ENCODE data around the gene PIK3C2G. TPM values are rescaled to one million over a fixed set of nuclear protein-coding genes. Genes with fewer than 3 reads are reported as not detected.

The PIK3C2G gene
- total RNA-seq, 1 experiment from 2014 or later, result not detected

DNA sequence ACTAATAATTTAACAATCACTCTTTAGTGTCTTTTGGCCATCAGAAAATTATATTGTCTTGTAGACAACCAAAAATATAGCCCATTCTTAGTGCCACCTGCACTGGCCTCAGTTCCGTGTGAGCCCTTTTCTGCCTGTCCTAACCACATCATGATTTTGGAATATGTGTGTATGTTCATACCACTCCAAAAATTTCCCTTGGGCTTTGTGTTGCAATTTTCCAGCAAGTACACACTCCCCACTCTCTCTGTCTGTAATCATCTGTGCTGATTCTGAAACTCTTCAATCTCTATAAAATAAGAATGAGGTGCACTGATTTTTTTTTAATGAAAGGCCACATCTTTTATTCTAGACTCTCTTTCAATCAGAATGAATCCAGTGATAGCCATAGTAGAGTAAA lies 196.0 kb downstream of the PIK3C2G start:
- Histone ChIP-seq H3K4me3 (no peak overlapping the region), H3K4me1 (replicated peaks) (no peaks in the 10 kb centered on the region), H3K27me3 (replicated peaks) (no peaks in the 10 kb centered on the region), H3K9me3 (replicated peaks) (no peaks in the 10 kb centered on the region), H3K27ac (no peak overlapping the region), H3K36me3 (no peaks in the 10 kb centered on the region)
- no peak for DNase-seq (ENCODE audit: low read depth in 1 of 2, low spot score in 2 of 2)

DNA sequence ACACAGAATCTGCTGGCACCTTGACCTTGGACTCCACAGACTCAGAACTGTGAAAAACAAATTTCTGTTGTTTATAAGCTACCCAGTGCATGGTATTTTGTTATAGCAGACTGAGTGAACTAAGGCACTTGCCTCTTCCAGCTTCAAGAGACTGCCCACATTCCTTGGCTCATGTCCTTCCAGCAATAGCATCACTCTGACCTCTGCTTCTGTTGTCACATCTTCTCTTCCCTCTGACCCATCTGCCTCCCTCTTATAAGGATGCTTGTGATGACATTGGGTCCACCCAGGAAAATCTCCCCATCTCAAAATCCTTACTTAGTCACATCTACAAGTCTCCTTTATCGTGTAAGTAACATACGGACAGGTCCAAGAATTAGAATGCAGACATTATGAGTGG lies 200.4 kb downstream of the PIK3C2G start:
- H3K27ac ChIP-seq, result no peak overlapping the region
- DNase-seq (ENCODE audit: low read depth in 1 of 2, low spot score in 2 of 2), result no peak

DNA sequence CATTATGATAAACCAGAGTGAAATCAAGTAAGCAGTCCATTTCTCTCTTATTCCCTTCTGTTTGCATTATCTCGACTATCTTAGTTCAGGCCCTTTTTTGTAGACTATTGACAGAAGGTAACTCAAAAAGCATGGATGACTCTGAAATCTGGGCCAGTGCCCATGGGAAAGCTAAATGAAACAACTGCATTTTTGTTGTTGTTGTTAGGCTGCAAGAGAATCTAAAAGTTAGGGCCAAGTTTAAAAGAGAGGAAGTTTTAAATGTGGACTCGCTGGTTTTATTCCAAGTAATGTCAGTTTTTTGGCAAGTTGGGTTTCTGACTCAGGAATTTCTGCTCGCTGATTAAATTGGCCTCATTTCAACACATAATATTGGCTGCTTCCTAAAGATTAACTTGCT lies 201.1 kb downstream of the PIK3C2G start:
- H3K27ac ChIP-seq, result no peak overlapping the region
- H3K4me1 ChIP-seq (replicated peaks), result no peaks in the 10 kb centered on the region
- H3K27me3 ChIP-seq (replicated peaks), result no peaks in the 10 kb centered on the region
- no peak for DNase-seq (ENCODE audit: low read depth in 1 of 2, low spot score in 2 of 2)
- H3K4me3 ChIP-seq, result no peak overlapping the region
- H3K36me3 ChIP-seq, result no peaks in the 10 kb centered on the region
- H3K9me3 ChIP-seq (replicated peaks), result no peaks in the 10 kb centered on the region

More for the DNA sequence above, 200.4 kb downstream of the PIK3C2G start:
- Histone ChIP-seq H3K9me3 (replicated peaks) (no peaks in the 10 kb centered on the region), H3K4me3 (no peak overlapping the region), H3K36me3 (no peaks in the 10 kb centered on the region), H3K4me1 (replicated peaks) (no peaks in the 10 kb centered on the region), H3K27me3 (replicated peaks) (no peaks in the 10 kb centered on the region)

DNA sequence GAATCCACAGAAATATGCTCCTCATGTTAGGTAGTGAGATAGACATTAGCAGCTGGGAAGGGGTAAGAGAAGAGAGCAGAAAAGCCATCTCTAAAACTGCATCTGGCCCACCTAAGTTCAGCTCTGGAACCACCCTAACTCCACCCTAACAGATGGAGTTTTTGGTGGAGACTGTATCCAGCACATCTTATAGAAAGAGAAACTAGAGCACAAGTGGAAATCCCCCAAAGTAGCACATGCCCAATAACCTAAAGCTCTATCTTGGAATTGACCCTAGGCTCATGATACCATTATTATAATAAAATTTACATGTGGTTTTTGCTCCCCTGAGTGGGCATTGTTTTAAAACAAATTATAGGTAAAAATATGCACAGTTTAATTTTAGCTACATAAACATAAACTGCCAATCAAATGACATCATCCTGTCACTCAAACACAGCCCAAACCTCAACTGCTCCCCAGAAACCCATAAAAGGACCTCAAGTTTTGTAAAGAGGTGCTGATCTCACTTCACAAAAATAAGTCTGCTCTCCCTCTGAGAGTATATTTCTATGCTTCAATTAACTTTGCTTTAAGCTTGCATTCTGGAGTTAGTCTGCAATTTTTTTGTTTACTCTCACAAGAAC lies 206.4 kb downstream of the PIK3C2G start:
- no peaks in the 10 kb centered on the region for H3K9me3 ChIP-seq (replicated peaks)
- no peak for DNase-seq (ENCODE audit: low read depth in 1 of 2, low spot score in 2 of 2)
- no peaks in the 10 kb centered on the region for H3K36me3 ChIP-seq
- no peaks in the 10 kb centered on the region for H3K4me1 ChIP-seq (replicated peaks)
- H3K27ac ChIP-seq, result no peak overlapping the region
- no peaks in the 10 kb centered on the region for H3K27me3 ChIP-seq (replicated peaks)
- no peak overlapping the region for H3K4me3 ChIP-seq

DNA sequence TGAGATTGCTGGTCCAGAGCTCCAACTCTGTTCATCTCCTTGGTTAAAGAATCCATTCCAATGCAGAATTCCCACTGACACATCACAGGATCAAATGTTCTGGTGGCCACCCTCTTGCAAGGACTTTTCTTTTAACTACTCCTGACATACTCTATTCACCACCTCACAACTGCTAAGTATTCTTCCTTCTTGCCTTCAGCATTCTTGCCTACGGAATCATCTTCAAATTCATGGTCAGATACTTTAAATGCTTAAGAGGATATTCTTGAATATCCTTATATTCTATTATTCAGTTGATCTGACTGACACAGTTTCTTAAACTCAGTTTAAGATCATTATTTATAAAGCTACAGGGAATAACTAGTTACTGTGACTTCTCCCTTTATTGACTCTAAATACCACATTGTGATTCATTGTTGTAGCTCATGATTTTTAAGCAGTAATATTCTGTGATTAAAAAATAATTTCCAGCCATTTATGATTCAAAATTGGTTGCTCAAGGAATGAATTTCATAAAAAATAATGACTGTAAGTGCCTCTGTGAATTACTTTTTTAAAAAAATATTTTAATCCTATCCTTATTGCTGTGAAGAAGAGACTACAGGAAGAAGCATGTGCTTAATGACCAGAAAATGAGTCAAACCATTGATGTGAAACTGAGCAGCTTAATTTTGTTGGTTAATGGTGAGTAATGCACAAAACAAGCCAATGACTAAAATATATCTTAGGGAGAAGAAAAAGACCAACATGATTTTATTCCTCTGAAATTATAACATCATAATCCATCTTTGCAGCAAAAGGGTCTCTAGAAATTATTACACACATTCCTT lies 207.1 kb downstream of the PIK3C2G start:
- Histone ChIP-seq H3K27ac (no peak overlapping the region), H3K27me3 (replicated peaks) (no peaks in the 10 kb centered on the region), H3K4me1 (replicated peaks) (no peaks in the 10 kb centered on the region), H3K9me3 (replicated peaks) (no peaks in the 10 kb centered on the region), H3K4me3 (no peak overlapping the region), H3K36me3 (no peaks in the 10 kb centered on the region)
- DNase-seq (ENCODE audit: low read depth in 1 of 2, low spot score in 2 of 2), result no peak

DNA sequence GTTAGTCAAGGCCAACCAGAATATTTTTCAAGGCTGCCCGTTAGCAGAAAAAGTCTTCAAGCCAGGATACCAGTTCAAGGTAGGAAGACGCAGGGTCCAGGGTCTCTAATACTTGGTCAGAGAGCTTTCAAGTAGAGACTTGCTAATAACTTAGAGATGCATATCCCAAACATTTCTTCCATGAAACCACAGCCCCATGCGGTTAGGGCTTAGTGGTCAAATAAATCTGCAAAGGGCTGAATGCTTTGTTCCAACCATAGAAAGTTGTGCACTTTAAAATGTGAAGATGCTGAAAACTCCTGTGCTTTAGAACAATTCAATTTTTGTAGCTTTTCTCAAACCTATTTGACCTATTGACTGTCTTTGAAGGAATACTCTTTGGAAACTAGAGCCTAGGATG lies 208.9 kb downstream of the PIK3C2G start:
- no peak for DNase-seq (ENCODE audit: low read depth in 1 of 2, low spot score in 2 of 2)
- Histone ChIP-seq H3K4me1 (replicated peaks) (no peaks in the 10 kb centered on the region), H3K27ac (no peak overlapping the region), H3K9me3 (replicated peaks) (no peaks in the 10 kb centered on the region), H3K27me3 (replicated peaks) (no peaks in the 10 kb centered on the region), H3K4me3 (no peak overlapping the region), H3K36me3 (no peaks in the 10 kb centered on the region)

DNA sequence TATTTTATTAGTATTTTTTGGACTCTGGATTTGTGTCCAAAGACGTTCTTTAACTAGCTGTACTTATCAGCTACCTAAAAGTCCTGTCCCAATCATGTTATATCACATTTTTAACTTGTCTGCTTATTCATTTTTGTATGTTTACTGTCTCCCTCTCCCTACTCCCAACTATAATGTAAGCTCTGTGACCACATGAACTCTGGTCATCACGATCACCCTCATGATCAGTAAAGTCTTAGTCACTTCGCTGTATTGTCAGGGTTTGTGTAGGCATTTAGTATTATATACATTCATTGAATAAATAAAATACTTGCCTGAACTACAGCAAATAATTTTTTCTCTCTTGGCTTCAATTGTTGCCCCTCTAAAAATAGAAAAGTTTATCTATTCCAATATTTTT lies 211.0 kb downstream of the PIK3C2G start:
- Histone ChIP-seq H3K36me3 (no peaks in the 10 kb centered on the region), H3K9me3 (replicated peaks) (no peaks in the 10 kb centered on the region), H3K4me3 (no peak overlapping the region), H3K27me3 (replicated peaks) (no peaks in the 10 kb centered on the region), H3K27ac (no peak overlapping the region), H3K4me1 (replicated peaks) (no peaks in the 10 kb centered on the region)
- DNase-seq (ENCODE audit: low read depth in 1 of 2, low spot score in 2 of 2), result no peak

DNA sequence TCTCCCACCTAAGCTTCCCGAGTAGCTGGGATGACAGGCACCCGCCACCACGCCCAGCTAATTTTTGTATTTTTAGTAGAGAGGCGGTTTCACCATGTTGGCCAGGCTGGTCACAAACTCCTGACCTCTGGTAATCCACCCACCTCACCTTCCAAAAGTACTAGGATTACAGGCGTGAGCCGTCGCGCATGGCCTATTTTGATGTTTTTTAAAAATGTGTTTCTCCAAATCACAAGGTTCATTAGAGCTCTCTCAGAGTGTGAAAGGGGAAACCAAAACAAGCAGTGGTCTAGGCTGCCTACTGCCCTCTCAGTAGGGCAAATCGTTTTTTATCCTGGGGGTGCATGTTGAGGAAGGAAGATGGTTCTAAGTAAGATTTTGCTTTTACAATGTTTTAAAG lies 211.5 kb downstream of the PIK3C2G start:
- Histone ChIP-seq H3K27me3 (replicated peaks) (no peaks in the 10 kb centered on the region), H3K4me1 (replicated peaks) (no peaks in the 10 kb centered on the region), H3K27ac (no peak overlapping the region), H3K9me3 (replicated peaks) (no peaks in the 10 kb centered on the region), H3K4me3 (no peak overlapping the region), H3K36me3 (no peaks in the 10 kb centered on the region)
- no peak for DNase-seq (ENCODE audit: low read depth in 1 of 2, low spot score in 2 of 2)

DNA sequence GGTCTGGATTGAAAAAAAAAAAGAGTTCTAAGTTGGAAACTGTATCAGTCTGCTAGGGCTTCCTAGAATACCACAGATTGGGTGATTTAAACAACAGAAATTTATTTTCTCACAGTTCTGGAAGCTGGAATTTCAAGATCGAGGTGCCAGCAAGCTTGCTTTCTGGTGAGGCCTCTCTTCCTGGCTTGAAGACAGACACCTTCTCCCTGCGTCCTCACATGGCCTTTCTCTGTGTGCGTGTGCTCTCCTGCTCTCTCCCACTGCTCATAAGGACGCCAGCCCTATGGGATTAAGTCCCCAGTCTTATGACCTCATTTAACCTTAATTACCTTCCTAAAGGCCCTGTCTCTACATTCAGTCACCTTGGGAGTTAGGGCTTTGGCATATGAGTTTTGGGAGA lies 215.5 kb downstream of the PIK3C2G start:
- no peaks in the 10 kb centered on the region for H3K27me3 ChIP-seq (replicated peaks)
- no peak for DNase-seq (ENCODE audit: low read depth in 1 of 2, low spot score in 2 of 2)
- no peak overlapping the region for H3K27ac ChIP-seq
- no peaks in the 10 kb centered on the region for H3K9me3 ChIP-seq (replicated peaks)
- no peaks in the 10 kb centered on the region for H3K36me3 ChIP-seq
- H3K4me3 ChIP-seq, result no peak overlapping the region
- no peaks in the 10 kb centered on the region for H3K4me1 ChIP-seq (replicated peaks)

DNA sequence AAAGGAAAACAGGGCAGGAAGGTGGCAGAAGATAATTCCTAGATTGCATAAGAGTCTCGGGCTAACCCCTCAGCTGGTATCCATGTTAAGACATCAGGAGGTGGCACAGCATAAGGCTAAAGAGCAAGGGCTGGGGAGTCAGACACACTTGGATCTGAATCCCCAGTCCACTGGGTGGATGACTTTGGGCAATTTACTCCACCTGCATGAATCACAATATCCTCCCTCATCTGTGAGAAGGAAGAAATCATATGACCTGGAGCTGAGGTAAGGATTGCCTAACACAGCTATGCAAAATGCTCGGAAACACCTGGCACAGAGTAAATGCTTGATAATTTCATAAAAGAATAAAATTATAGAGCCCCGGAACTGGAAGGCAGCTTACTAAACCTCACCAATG lies 217.9 kb downstream of the PIK3C2G start:
- Histone ChIP-seq H3K36me3 (no peaks in the 10 kb centered on the region), H3K27me3 (replicated peaks) (no peaks in the 10 kb centered on the region), H3K4me1 (replicated peaks) (no peaks in the 10 kb centered on the region), H3K27ac (no peak overlapping the region), H3K9me3 (replicated peaks) (no peaks in the 10 kb centered on the region), H3K4me3 (no peak overlapping the region)
- DNase-seq (ENCODE audit: low read depth in 1 of 2, low spot score in 2 of 2), result no peak

DNA sequence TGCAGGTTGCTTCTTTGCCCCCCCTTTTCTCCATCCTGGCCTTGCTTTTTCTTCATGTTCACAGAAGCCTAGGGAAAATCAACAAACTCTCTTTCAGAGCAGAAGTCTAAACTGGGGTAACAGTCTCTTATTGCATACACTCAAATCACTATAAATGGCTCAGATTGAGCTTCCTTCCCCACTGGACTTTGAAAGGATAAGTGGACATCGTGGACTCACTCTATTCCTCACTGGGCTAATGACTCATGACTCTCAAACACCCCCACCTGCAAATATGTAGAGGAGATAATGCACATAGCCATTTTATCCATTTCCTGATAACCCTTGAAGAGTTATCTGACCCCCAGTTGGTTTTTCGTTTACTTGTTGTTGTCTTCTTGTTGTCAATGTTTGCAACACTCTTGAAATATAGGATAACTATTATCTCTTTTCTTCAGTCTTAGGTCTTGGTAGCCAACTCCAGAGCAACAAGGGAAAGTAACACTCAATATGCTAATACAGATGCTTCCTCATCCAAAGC lies 221.3 kb downstream of the PIK3C2G start:
- no peak overlapping the region for H3K4me3 ChIP-seq
- H3K27me3 ChIP-seq (replicated peaks), result no peaks in the 10 kb centered on the region
- H3K9me3 ChIP-seq (replicated peaks), result no peaks in the 10 kb centered on the region
- no peaks in the 10 kb centered on the region for H3K4me1 ChIP-seq (replicated peaks)
- no peak overlapping the region for H3K27ac ChIP-seq
- no peak for DNase-seq (ENCODE audit: low read depth in 1 of 2, low spot score in 2 of 2)
- H3K36me3 ChIP-seq, result no peaks in the 10 kb centered on the region

DNA sequence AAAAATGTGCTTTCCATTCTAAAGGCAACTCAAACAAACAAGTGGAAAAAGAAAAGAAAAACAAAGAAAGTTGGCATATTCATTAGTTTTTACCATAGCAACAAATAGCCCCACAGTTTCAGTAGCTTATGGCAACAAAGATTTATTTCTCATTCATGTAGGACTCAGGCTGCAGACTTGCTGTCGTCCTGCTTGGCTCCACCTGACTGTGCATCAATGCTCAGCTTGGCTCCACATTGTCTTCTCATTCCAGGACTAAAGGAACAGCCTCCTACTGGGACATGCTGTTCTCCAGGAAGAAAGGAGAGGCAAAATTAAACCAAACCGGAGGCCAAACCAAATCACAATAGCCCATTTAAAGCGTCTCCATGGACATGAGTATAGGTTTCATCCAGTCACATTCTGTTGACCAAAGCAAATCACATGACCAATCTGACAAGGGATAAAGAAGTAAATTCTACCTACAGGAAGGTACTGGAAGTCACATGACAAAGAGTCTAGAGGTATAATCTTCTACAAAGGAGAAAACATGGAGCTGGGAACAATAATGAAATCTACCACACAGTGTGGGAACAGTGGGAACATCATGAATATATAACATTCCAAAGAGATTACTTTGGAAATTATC lies 222.5 kb downstream of the PIK3C2G start:
- no peak for DNase-seq (ENCODE audit: low read depth in 1 of 2, low spot score in 2 of 2)
- no peaks in the 10 kb centered on the region for H3K36me3 ChIP-seq
- H3K9me3 ChIP-seq (replicated peaks), result no peaks in the 10 kb centered on the region
- no peak overlapping the region for H3K27ac ChIP-seq
- H3K27me3 ChIP-seq (replicated peaks), result no peaks in the 10 kb centered on the region
- no peaks in the 10 kb centered on the region for H3K4me1 ChIP-seq (replicated peaks)
- H3K4me3 ChIP-seq, result no peak overlapping the region

DNA sequence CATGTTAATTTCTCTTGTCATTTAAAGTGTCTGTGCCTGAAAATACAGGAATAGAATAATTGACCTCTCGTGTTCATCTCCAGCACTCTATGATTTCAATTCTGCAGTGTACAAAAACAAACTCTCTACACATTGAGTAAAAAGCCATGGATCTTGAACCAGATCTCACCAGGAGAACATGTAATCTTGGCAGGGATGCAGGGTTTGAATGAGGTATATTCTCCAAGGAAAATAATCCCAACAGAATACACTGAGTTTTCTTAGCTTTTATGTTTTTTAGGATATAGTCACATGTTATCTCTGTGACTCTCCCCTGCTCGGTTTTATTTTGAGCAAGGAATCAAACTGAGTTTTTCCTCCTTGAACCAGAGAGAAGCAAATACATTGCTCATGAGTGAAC lies 224.7 kb downstream of the PIK3C2G start:
- Histone ChIP-seq H3K36me3 (no peaks in the 10 kb centered on the region), H3K27ac (no peak overlapping the region), H3K4me1 (replicated peaks) (no peaks in the 10 kb centered on the region), H3K4me3 (no peak overlapping the region), H3K9me3 (replicated peaks) (no peaks in the 10 kb centered on the region), H3K27me3 (replicated peaks) (no peaks in the 10 kb centered on the region)
- no peak for DNase-seq (ENCODE audit: low read depth in 1 of 2, low spot score in 2 of 2)

DNA sequence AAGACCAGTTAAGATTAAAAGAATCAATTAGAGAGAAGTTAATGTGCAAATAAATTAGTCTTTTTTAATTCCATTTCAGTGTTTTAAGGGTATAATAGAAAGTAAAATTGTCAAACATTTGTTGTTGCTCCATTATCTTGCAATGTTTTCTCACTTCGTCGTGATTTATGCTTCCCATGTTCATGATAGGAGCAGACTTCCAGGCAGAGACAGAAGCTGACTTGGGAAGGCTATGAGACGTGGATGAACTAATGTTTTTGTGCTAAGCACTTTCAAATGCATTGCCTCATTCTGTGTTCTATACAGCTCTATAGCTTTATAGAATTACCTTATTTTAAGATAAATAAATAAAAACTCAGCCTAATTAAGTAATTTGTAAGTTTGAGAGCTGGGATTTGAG lies 226.2 kb downstream of the PIK3C2G start:
- no peaks in the 10 kb centered on the region for H3K9me3 ChIP-seq (replicated peaks)
- H3K27ac ChIP-seq, result no peak overlapping the region
- no peak overlapping the region for H3K4me3 ChIP-seq
- no peaks in the 10 kb centered on the region for H3K36me3 ChIP-seq
- no peaks in the 10 kb centered on the region for H3K4me1 ChIP-seq (replicated peaks)
- no peaks in the 10 kb centered on the region for H3K27me3 ChIP-seq (replicated peaks)
- no peak for DNase-seq (ENCODE audit: low read depth in 1 of 2, low spot score in 2 of 2)

Data from SJSA1 (cell line).